Measurements from ENCODE around the gene CHST5.

DNA sequence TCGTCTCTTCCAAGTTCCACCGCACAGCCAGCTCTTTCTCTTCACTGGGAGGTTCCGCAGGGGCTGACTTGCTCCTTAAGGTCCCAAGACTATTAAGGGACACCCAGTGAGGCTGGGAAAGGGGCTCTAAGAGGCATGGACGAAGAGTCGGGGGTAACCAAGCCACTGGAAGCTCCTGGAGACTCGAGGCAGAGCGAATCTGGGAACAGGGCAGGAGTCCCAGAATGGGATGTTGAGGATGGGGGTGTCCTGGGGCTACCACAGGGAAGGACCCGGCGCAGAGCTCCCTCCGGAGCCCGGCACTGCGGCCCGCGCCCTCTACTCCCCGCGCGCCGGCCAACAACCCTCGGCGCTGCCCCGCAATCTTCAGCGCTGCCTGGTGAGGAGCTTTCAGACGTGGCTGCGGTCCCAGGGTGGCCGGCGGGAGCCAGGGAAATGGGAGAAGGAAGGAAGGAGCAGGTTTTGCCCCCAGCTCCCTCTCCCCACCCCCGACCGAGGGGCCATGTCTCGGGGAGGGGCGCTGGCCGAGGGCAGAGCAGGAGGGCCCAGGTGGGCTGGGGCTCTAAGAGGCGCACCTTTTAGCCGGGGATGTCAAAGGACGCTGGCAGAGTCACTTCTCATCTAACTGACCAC is 581 bp downstream of the CHST5 start:
- TF ChIP-seq, protein P1, sequence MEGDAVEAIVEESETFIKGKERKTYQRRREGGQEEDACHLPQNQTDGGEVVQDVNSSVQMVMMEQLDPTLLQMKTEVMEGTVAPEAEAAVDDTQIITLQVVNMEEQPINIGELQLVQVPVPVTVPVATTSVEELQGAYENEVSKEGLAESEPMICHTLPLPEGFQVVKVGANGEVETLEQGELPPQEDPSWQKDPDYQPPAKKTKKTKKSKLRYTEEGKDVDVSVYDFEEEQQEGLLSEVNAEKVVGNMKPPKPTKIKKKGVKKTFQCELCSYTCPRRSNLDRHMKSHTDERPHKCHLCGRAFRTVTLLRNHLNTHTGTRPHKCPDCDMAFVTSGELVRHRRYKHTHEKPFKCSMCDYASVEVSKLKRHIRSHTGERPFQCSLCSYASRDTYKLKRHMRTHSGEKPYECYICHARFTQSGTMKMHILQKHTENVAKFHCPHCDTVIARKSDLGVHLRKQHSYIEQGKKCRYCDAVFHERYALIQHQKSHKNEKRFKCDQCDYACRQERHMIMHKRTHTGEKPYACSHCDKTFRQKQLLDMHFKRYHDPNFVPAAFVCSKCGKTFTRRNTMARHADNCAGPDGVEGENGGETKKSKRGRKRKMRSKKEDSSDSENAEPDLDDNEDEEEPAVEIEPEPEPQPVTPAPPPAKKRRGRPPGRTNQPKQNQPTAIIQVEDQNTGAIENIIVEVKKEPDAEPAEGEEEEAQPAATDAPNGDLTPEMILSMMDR (IDR thresholded peaks at IDR 0.05), result no peak
- TF ChIP-seq EZH2 (IDR thresholded peaks at IDR 0.05; ENCODE audit: borderline replicate concordance, insufficient read depth, low read depth, low read length, poor library complexity, severe bottlenecking), result no peak

Measured in B cell (primary cell).